H1 (cell line): ENCODE measurements around the gene GFOD1. TPM values are rescaled to one million over a fixed set of nuclear protein-coding genes. Genes with fewer than 3 reads are reported as not detected.

Source experiments
- ASH2L ChIP-seq: fragments of 200-600, 300-600 bp; sonication (generic); IDR thresholded peaks from one replicate; pipeline ENCODE4 v1.7.1; 2017; ENCODE audit warnings: low read length
- ATF3 ChIP-seq: IDR thresholded peaks from 2 replicates; pipeline ENCODE4 v1.6.1; 2011; ENCODE audit warnings: low read depth, mild to moderate bottlenecking, low read length; ENCODE audit not compliant: insufficient read depth
- BRCA1 ChIP-seq: IDR thresholded peaks from 2 replicates; pipeline ENCODE4 v1.6.1; 2012; ENCODE audit warnings: low read depth, low read length, improper control_type of control experiment
- CBX5 ChIP-seq: fragments of 300-800, 300-1000 bp; sonication (generic); IDR thresholded peaks from 2 replicates; pipeline ENCODE4 v1.7.1; 2016; ENCODE audit warnings: antibody characterized with exemption, low read length, low read depth
- CBX8 ChIP-seq: fragments of 300-800, 300-1000 bp; sonication (generic); IDR thresholded peaks from 2 replicates; pipeline ENCODE4 v1.7.1; 2016; ENCODE audit warnings: low read depth, low read length, borderline replicate concordance
- CHD1 ChIP-seq: IDR thresholded peaks from 2 replicates; pipeline ENCODE4 v1.6.1; 2012; ENCODE audit warnings: low read depth, low read length, improper control_type of control experiment
- CREB1 ChIP-seq: IDR thresholded peaks from 2 replicates; pipeline ENCODE4 v1.6.1; 2012; ENCODE audit warnings: inconsistent platforms
- EGR1 ChIP-seq: IDR thresholded peaks from 2 replicates; pipeline ENCODE4 v1.6.1; 2011; ENCODE audit warnings: low read depth, low read length, borderline replicate concordance
- JUN ChIP-seq: IDR thresholded peaks from 2 replicates; pipeline ENCODE4 v1.6.1; 2011; ENCODE audit warnings: low read depth, mild to moderate bottlenecking, improper control_type of control experiment, low read length
- KDM1A ChIP-seq: fragments of 200-600, 300-600 bp; sonication (generic); IDR thresholded peaks from 2 replicates; pipeline ENCODE4 v1.7.1; 2016; ENCODE audit warnings: mild to moderate bottlenecking, low read length, borderline replicate concordance
- KDM4A ChIP-seq: IDR thresholded peaks from one replicate; pipeline ENCODE4 v1.7.1; 2012; ENCODE audit warnings: low read depth, mild to moderate bottlenecking, moderate library complexity, low read length, inconsistent platforms; ENCODE audit not compliant: severe bottlenecking
- KDM5A ChIP-seq: fragments of 200-600 bp; IDR thresholded peaks from 2 replicates; pipeline ENCODE4 v1.7.1; 2012; ENCODE audit warnings: mild to moderate bottlenecking, low read length, inconsistent platforms, mixed read lengths
- NANOG ChIP-seq: IDR thresholded peaks from 2 replicates; pipeline ENCODE4 v1.6.1; 2011; ENCODE audit warnings: low read length, low read depth, mild to moderate bottlenecking, inconsistent platforms; ENCODE audit not compliant: insufficient read depth, poor library complexity, severe bottlenecking
- NRF1 ChIP-seq: IDR thresholded peaks from 2 replicates; pipeline ENCODE4 v1.6.1; 2011; ENCODE audit warnings: mild to moderate bottlenecking, low read depth, low read length, improper control_type of control experiment
- POLR2A ChIP-seq, 2 experiments: IDR thresholded peaks; 1 replicate in 1 of 2; 2 replicates in 1 of 2; pipeline ENCODE4 v1.6.1; 2011; ENCODE audit warnings: low read depth in 2 of 2, low read length in 2 of 2, mild to moderate bottlenecking in 2 of 2; ENCODE audit errors: control extremely low read depth in 1 of 2
- RBBP5 ChIP-seq: IDR thresholded peaks from 2 replicates; pipeline ENCODE4 v1.7.1; 2012; ENCODE audit warnings: low read depth, mild to moderate bottlenecking, inconsistent platforms, low read length, moderate library complexity, borderline replicate concordance
- RFX5 ChIP-seq: IDR thresholded peaks from 2 replicates; pipeline ENCODE4 v1.6.1; 2011; ENCODE audit warnings: low read depth, low read length, improper control_type of control experiment, borderline replicate concordance
- SIN3A ChIP-seq, 2 experiments: IDR thresholded peaks in 1 of 2; conservative IDR thresholded peaks in 1 of 2; 2 replicates each; pipeline ENCODE4 v1.6.1; 2011 to 2012; ENCODE audit warnings: low read length in 2 of 2, improper control_type of control experiment in 1 of 2, low read depth in 1 of 2, mild to moderate bottlenecking in 1 of 2
- SIRT6 ChIP-seq: IDR thresholded peaks from one replicate; pipeline ENCODE4 v1.7.1; 2012; ENCODE audit warnings: low read length, inconsistent platforms
- SRF ChIP-seq: IDR thresholded peaks from 2 replicates; pipeline ENCODE4 v1.6.1; 2011; ENCODE audit warnings: mild to moderate bottlenecking, low read depth, low read length, moderate library complexity
- TAF1 ChIP-seq: IDR thresholded peaks from 2 replicates; pipeline ENCODE4 v1.6.1; 2011; ENCODE audit warnings: mild to moderate bottlenecking, low read depth, low read length
- TAF7 ChIP-seq: optimal IDR thresholded peaks from 2 replicates; pipeline ENCODE3; 2011; ENCODE audit warnings: low read depth, mild to moderate bottlenecking, inconsistent platforms, low read length, moderate library complexity, borderline replicate concordance
- TBP ChIP-seq: IDR thresholded peaks from 2 replicates; pipeline ENCODE4 v1.6.1; 2011; ENCODE audit warnings: low read depth, low read length, improper control_type of control experiment
- TCF12 ChIP-seq: IDR thresholded peaks from 2 replicates; pipeline ENCODE4 v1.6.1; 2011; ENCODE audit warnings: low read depth, mild to moderate bottlenecking, low read length
- polyA plus RNA-seq, 7 experiments: library from polyadenylated mRNA; depleted of rRNA in 3 of 7; stranded (reverse) in 5 of 7; unstranded in 2 of 7; fragments of >200 nt in 5 of 7; fragments of 200-250 nt in 2 of 7; gene quantifications; 1 replicate in 5 of 7; 2 replicates in 1 of 7; 4 replicates in 1 of 7; pipeline versions ENCODE4 v1.2.1 to v1.2.3, GENCODE V29; 2011 to 2013; ENCODE audit warnings: missing spikeins in 2 of 7, mixed read lengths in 2 of 7
- total RNA-seq: library from RNA; stranded (reverse); fragmentation: NEBNext Ultra II Directional; extraction: Animal tissue kit (Norgen Biotek cat#: 25700); gene quantifications from 2 replicates; pipeline ENCODE4 v1.2.1, GENCODE V29; 2021
- TF ChIP-seq, protein P1 (sequence below): IDR thresholded peaks from 2 replicates; pipeline ENCODE4 v1.6.1; 2012; ENCODE audit warnings: inconsistent platforms

Gene GFOD1
- total and polyA plus RNA-seq, 2 of the 8 experiments (the other 6 are each of a cell fraction or from before 2014, with no cell fraction given) = 2.5 to 8.8 TPM

DNA sequence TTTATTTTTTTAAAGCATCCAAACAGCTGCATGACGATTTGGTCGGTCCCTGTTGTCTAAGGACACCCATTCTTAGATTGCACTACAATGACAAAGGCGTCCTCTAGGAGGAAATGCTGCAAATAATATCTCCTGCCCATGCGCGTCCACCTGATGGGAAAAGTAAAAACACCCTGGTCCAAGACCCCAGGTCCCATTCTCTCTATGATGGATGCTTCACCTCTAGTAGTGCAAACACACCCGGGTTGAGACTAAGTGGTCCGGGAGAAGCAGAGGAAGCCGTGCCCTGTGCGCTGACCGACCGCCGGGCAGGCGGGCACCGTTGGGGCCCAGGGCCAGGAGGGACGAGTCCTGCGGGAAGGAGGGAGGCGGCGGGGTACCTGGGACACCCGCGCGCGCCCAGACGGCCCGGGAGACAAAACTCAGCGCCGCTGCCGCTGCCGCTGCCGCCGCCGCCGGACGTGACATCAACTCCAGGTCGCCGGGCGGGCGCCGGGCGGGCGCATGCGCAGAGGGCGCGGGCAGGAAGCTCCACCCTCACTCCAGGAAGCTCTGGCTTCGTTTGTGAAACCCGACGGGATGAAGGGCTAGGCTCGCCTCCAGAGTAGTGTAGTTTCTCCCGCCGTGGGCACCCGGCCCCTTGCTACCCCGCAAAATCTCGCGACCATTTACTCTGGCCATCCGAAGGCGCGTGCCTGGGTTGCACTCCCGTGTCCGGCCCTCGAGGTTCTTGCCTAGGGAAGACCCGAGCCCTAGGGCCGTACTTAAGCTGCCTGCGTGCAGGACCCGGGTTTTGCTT, 159.1 kb downstream of the GFOD1 start, which contains the start of gene TBC1D7 (continued):
- TF ChIP-seq NANOG = no peak
- peak; percentile 61 for TF ChIP-seq TBP
- no peak for TF ChIP-seq SIRT6
- no peak for TF ChIP-seq TAF7
- TF ChIP-seq TAF1 = peak; percentile 71
- no peak for TF ChIP-seq CBX5
- peak; percentile 83 for TF ChIP-seq ASH2L
- no peak for TF ChIP-seq CBX8
- no peak for TF ChIP-seq RFX5
- TF ChIP-seq POLR2A (IDR thresholded peaks at IDR 0.05; ENCODE audit: control extremely low read depth in 1 of 2, low read depth in 2 of 2, low read length in 2 of 2) = peak; percentile 65 to 93
- TF ChIP-seq EGR1 = no peak
- no peak for TF ChIP-seq BRCA1
- no peak for TF ChIP-seq KDM1A
- TF ChIP-seq KDM5A = no peak
- TF ChIP-seq NRF1 = peak; percentile 92
- TF ChIP-seq RBBP5 = peak; percentile 64; the same call in 1 of the 2 replicates
- TF ChIP-seq, protein P1, sequence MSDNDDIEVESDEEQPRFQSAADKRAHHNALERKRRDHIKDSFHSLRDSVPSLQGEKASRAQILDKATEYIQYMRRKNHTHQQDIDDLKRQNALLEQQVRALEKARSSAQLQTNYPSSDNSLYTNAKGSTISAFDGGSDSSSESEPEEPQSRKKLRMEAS = peak; percentile 80
- TF ChIP-seq CHD1 = no peak
- TF ChIP-seq SRF = no peak
- TF ChIP-seq CREB1 = peak; percentile 74
- TF ChIP-seq ATF3 = no peak
- TF ChIP-seq TCF12 = no peak
- no peak for TF ChIP-seq JUN
- 0 out of 4 replicates have a peak, but pooled peaks of 1 of the 2 experiments have one; percentile 25 for TF ChIP-seq SIN3A (conservative IDR thresholded peaks at IDR 0.05 in 1 of 2, IDR thresholded peaks at IDR 0.05 in 1 of 2; ENCODE audit: low read depth in 1 of 2, low read length in 2 of 2)
- TF ChIP-seq KDM4A = peak; percentile 63
